ENCODE results near the gene GIMAP7.
"Not testable (repeated sequence)": the region's sequence is repeated elsewhere in the genome, so short reads cannot be mapped to it uniquely, and the experiment has no call there.

GIMAP7 gene

DNA sequence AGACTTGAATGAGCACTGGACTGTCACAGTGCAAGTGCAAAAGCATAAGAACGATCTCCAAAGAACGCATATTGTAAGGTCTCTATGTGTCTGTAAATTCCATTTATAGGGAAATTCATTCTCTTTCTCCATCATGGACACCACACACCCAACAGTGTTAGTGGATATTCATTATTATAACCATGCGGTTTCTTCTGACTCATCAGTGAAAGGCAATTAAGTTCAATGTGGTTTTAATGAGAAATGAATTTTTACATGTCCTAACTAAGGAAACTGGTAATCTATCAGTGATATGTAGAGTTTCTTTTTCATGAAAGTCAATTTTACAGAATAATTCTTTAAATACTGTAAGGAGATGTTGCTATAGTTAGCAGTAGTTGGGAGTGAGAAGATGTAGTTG, 38.4 kb upstream of the GIMAP7 start:
- H3K4me3 ChIP-seq (ENCODE audit: low read length) = no peak overlapping the region
- TF ChIP-seq, protein P1, sequence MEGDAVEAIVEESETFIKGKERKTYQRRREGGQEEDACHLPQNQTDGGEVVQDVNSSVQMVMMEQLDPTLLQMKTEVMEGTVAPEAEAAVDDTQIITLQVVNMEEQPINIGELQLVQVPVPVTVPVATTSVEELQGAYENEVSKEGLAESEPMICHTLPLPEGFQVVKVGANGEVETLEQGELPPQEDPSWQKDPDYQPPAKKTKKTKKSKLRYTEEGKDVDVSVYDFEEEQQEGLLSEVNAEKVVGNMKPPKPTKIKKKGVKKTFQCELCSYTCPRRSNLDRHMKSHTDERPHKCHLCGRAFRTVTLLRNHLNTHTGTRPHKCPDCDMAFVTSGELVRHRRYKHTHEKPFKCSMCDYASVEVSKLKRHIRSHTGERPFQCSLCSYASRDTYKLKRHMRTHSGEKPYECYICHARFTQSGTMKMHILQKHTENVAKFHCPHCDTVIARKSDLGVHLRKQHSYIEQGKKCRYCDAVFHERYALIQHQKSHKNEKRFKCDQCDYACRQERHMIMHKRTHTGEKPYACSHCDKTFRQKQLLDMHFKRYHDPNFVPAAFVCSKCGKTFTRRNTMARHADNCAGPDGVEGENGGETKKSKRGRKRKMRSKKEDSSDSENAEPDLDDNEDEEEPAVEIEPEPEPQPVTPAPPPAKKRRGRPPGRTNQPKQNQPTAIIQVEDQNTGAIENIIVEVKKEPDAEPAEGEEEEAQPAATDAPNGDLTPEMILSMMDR (conservative IDR thresholded peaks at IDR 0.05; ENCODE audit: low read length) = no peak
- DNase-seq (ENCODE audit: low read depth) = no peak

- H3K4me3 ChIP-seq (ENCODE audit: low read length) = no peak overlapping the region
- DNase-seq (ENCODE audit: low read depth) = no peak
- TF ChIP-seq, protein P1 (conservative IDR thresholded peaks at IDR 0.05; ENCODE audit: low read length) = no peak
Measured at GRCh38 chr7:150476819-150477631, 37.6 kb upstream of the GIMAP7 start.

GRCh38 chr7:150479023-150479716, 35.5 kb upstream of the GIMAP7 start:
- TF ChIP-seq, protein P1 (conservative IDR thresholded peaks at IDR 0.05; ENCODE audit: low read length) = no peak
- no peak overlapping the region for H3K4me3 ChIP-seq (ENCODE audit: low read length)
- no peak for DNase-seq (ENCODE audit: low read depth)

- TF ChIP-seq, protein P1 (conservative IDR thresholded peaks at IDR 0.05; ENCODE audit: low read length) = no peak
- DNase-seq (ENCODE audit: low read depth) = no peak
- H3K4me3 ChIP-seq (ENCODE audit: low read length) = no peak overlapping the region
Measured at GRCh38 chr7:150481186-150481920, 33.3 kb upstream of the GIMAP7 start.

DNA sequence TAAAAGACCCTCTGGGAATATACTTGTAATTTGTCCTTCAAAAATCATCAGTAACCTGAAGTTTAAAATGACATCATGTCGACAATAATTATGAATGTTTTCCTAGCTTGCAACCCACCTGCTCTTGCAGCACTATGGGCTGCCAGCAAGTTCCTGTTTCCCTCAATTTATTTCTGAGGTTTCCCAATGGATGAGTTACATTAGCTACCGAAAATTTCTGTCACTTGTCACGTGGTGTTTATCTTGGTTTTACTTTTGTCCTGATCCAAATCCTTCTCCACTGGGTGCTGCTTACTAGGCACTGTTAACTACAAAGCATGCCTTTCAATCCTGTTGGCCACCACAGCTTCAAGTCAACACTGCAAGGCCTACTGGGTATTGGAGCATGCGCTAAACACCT, 32.8 kb upstream of the GIMAP7 start:
- no peak for DNase-seq (ENCODE audit: low read depth)
- TF ChIP-seq, protein P1 (conservative IDR thresholded peaks at IDR 0.05; ENCODE audit: low read length) = no peak
- H3K4me3 ChIP-seq (ENCODE audit: low read length) = no peak overlapping the region

GRCh38 chr7:150483514-150483913, 31.2 kb upstream of the GIMAP7 start:
- H3K4me3 ChIP-seq (ENCODE audit: low read length); DNase-seq (ENCODE audit: low read depth): not testable (repeated sequence)

DNA sequence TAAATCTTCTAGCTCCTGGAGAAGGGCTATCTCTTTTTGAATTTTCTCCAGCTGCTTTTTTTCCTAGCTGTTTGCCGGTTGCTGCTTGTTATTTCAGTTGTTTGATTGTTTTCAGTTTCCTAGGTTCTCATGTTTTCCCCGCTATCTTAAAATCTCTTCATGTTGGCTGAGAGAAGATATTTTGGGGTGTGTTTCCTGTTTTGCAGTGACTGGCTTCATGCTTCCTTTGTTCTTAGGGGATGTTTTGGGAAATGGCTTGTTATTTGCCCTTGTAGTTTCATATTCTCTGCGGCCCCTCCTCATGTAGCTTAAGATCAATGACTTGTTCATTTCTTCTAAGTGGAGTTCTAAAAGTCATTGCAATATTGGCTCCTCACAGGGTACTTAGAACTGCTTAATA, 30.6 kb upstream of the GIMAP7 start:
- not testable (repeated sequence) for H3K4me3 ChIP-seq (ENCODE audit: low read length); DNase-seq (ENCODE audit: low read depth)

Measured in AG10803 (cell line).